Measurements from ENCODE around the gene GJC2. TPM values are rescaled to one million over a fixed set of nuclear protein-coding genes. Genes with fewer than 3 reads are reported as not detected.

The GJC2 gene
- total and polyA plus RNA-seq, 2 donors (not counting 1 experiment from before 2014, with no cell fraction given): 0.16 to 0.30 TPM

DNA sequence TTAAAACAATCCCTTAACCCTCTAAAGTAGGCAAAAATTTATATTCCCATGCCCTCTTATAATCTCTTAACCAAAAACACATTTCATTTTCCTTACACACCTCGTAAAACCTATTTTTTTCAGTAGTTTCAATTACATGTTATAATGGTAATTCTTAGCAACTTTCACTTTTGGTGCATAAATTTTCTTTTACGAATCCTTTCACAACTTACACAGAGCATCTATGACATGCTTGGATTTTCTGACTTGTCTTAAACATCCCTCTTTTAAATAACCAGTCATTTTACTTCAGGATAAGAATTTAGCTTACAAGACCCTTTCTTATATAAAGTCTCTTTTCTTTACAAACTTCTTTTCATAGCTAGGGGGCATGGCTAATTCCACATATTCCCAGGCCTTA is 31.7 kb upstream of the GJC2 start:
- ATAC-seq (ENCODE audit: low read depth): no peak
- no peak overlapping the region for H3K27ac ChIP-seq (ENCODE audit: low read length in 2 of 2)
- no peak overlapping the region for H3K4me3 ChIP-seq (ENCODE audit: control extremely low read depth in 1 of 5, extremely low read depth in 1 of 5, insufficient read depth in 1 of 5, low read depth in 2 of 5, low read length in 4 of 5)
- peaks cover 10 to 11% of the 10 kb centered on the region in 2 donors for H3K4me1 ChIP-seq (ENCODE audit: control insufficient read depth in 2 of 2, insufficient read depth in 2 of 2, low read length in 2 of 2)
- no peak overlapping the region for H3K9ac ChIP-seq (ENCODE audit: low read length)
- no peaks in the 10 kb centered on the region for H3K36me3 ChIP-seq (replicated peaks in 1 of 2; ENCODE audit: control extremely low read depth in 1 of 2, control insufficient read depth in 1 of 2, extremely low read depth in 1 of 2, insufficient read depth in 2 of 2, low read length in 1 of 2)
- no peak overlapping the region for H2AFZ ChIP-seq (ENCODE audit: insufficient read depth, low read depth, low read length, poor library complexity, severe bottlenecking)
- H3K9me3 Mint-ChIP-seq (ENCODE audit: insufficient read depth): peaks cover 3% of the 10 kb centered on the region
- H4K20me1 ChIP-seq (ENCODE audit: control insufficient read depth, insufficient read depth, low read length, poor library complexity, severe bottlenecking): no peaks in the 10 kb centered on the region
- no CpG with 5 or more reads among the region's 2 CpGs for WGBS (ENCODE audit: insufficient coverage)
- POLR2A ChIA-PET: no interaction called here
- H3K9me3 ChIP-seq (ENCODE audit: control extremely low read depth in 1 of 3, control insufficient read depth in 2 of 3, insufficient read depth in 1 of 3, low read length in 2 of 3): no peaks in the 10 kb centered on the region
- no peak overlapping the region for H3K4me3 Mint-ChIP-seq
- TF ChIP-seq, protein P1, sequence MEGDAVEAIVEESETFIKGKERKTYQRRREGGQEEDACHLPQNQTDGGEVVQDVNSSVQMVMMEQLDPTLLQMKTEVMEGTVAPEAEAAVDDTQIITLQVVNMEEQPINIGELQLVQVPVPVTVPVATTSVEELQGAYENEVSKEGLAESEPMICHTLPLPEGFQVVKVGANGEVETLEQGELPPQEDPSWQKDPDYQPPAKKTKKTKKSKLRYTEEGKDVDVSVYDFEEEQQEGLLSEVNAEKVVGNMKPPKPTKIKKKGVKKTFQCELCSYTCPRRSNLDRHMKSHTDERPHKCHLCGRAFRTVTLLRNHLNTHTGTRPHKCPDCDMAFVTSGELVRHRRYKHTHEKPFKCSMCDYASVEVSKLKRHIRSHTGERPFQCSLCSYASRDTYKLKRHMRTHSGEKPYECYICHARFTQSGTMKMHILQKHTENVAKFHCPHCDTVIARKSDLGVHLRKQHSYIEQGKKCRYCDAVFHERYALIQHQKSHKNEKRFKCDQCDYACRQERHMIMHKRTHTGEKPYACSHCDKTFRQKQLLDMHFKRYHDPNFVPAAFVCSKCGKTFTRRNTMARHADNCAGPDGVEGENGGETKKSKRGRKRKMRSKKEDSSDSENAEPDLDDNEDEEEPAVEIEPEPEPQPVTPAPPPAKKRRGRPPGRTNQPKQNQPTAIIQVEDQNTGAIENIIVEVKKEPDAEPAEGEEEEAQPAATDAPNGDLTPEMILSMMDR (IDR thresholded peaks at IDR 0.05): no peak
- no peak for TF ChIP-seq EZH2 (IDR thresholded peaks at IDR 0.05; ENCODE audit: borderline replicate concordance, insufficient read depth, low read depth, low read length, poor library complexity, severe bottlenecking)
- DNase-seq: no peak
- H3K27me3 Mint-ChIP-seq: no peaks in the 10 kb centered on the region
- no peak overlapping the region for H3K4me2 ChIP-seq (replicated peaks; ENCODE audit: low read depth, low read length, poor library complexity, severe bottlenecking)
- H3K4me1 Mint-ChIP-seq: peaks cover 5% of the 10 kb centered on the region
- CTCF ChIA-PET: interaction anchor here (1.1 kb wide), 1 partner anchor 397 kb away, joined by 3 read pairs; no protein-coding TSS in a partner anchor
- intact Hi-C loops (cut with micrococcal nuclease): no loop called here
- no peaks in the 10 kb centered on the region for H3K27me3 ChIP-seq (replicated peaks in 1 of 4; ENCODE audit: control extremely low read depth in 1 of 4, control insufficient read depth in 3 of 4, insufficient read depth in 4 of 4, low read length in 3 of 4)
- no peak overlapping the region for H3K27ac Mint-ChIP-seq
- no peaks in the 10 kb centered on the region for H3K79me2 ChIP-seq (ENCODE audit: control insufficient read depth, insufficient read depth, low read length)

DNA sequence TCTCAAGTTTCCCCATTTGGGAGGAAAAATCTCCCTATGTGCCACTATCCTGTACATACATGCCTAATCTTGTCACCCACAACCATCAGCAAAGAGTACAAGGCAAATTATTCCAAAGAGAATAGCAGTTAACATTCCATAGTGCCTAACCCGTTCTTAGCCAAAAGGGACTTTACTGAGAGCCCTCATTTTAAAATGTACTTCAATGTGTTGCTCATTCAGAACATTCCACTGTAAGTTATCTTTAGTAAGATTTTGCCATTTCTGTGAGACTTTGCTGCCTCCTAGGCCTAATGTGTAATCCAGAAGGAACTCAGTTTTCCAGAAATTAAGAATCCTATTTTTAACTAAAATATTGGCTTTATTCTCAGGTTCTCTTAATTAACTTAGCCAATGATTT is 29.4 kb upstream of the GJC2 start:
- no peak for DNase-seq
- Histone ChIP-seq H3K36me3 (replicated peaks in 1 of 2; ENCODE audit: control extremely low read depth in 1 of 2, control insufficient read depth in 1 of 2, extremely low read depth in 1 of 2, insufficient read depth in 2 of 2, low read length in 1 of 2) (no peaks in the 10 kb centered on the region), H3K9me3 (ENCODE audit: control extremely low read depth in 1 of 3, control insufficient read depth in 2 of 3, insufficient read depth in 1 of 3, low read length in 2 of 3) (no peaks in the 10 kb centered on the region), H3K4me3 (ENCODE audit: control extremely low read depth in 1 of 5, extremely low read depth in 1 of 5, insufficient read depth in 1 of 5, low read depth in 2 of 5, low read length in 4 of 5) (no peak overlapping the region), H3K9ac (ENCODE audit: low read length) (no peak overlapping the region), H2AFZ (ENCODE audit: insufficient read depth, low read depth, low read length, poor library complexity, severe bottlenecking) (no peak overlapping the region), H3K79me2 (ENCODE audit: control insufficient read depth, insufficient read depth, low read length) (no peaks in the 10 kb centered on the region), H3K4me1 (ENCODE audit: control insufficient read depth in 2 of 2, insufficient read depth in 2 of 2, low read length in 2 of 2) (peaks cover 10 to 11% of the 10 kb centered on the region in 2 donors), H4K20me1 (ENCODE audit: control insufficient read depth, insufficient read depth, low read length, poor library complexity, severe bottlenecking) (no peaks in the 10 kb centered on the region), H3K4me2 (replicated peaks; ENCODE audit: low read depth, low read length, poor library complexity, severe bottlenecking) (no peak overlapping the region), H3K27ac (ENCODE audit: low read length in 2 of 2) (no peak overlapping the region), H3K27me3 (replicated peaks in 1 of 4; ENCODE audit: control extremely low read depth in 1 of 4, control insufficient read depth in 3 of 4, insufficient read depth in 4 of 4, low read length in 3 of 4) (no peaks in the 10 kb centered on the region)
- POLR2A ChIA-PET: no interaction called here
- WGBS (ENCODE audit: insufficient coverage): no CpG with 5 or more reads among the region's 1 CpG
- Mint-ChIP-seq H3K27me3 (no peaks in the 10 kb centered on the region), H3K4me3 (no peak overlapping the region), H3K4me1 (peaks cover 5% of the 10 kb centered on the region), H3K27ac (no peak overlapping the region), H3K9me3 (ENCODE audit: insufficient read depth) (peaks cover 3% of the 10 kb centered on the region)
- ATAC-seq (ENCODE audit: low read depth): no peak
- intact Hi-C loops (cut with micrococcal nuclease): no loop called here
- CTCF ChIA-PET: no interaction called here
- TF ChIP-seq, protein P1 (IDR thresholded peaks at IDR 0.05): no peak
- TF ChIP-seq EZH2 (IDR thresholded peaks at IDR 0.05; ENCODE audit: borderline replicate concordance, insufficient read depth, low read depth, low read length, poor library complexity, severe bottlenecking): no peak
